IMR-90 (cell line): Measurements from ENCODE around the gene ATOSB. TPM values are rescaled to one million over a fixed set of nuclear protein-coding genes. Genes with fewer than 3 reads are reported as not detected.

ENCODE experiments used
- ATAC-seq: fragments of 200-7000 bp; cut with Tn5 transposase; 2 replicates; pipeline ENCODE4 v1.9.1; 2020; ENCODE audit warnings: low read depth, mild to moderate bottlenecking, moderate library complexity
- BruUV-seq: library from RNA; stranded (reverse); fragments of 400-500 nt; replicated peaks from 2 replicates; lab custom pipeline; 2021; lab: Mats Ljungman, UMichigan
- CTCF ChIA-PET: fragments of 300-600 bp; formaldehyde crosslinking; extraction: SDS; loops from one replicate; lab custom pipeline; 2021; ENCODE audit warnings: antibody characterized with exemption; lab: Yijun Ruan, JAX
- POLR2A ChIA-PET: fragments of 300-600 bp; sonication (Branson Sonifier 250); formaldehyde crosslinking; loops from one replicate; lab custom pipeline; 2022; ENCODE audit warnings: antibody characterized with exemption; ENCODE audit not compliant: unreplicated experiment; lab: Charles Lee
- DNase-seq: peaks from one replicate; pipeline ENCODE4 v3.0.0; 2013
- H2AFZ ChIP-seq: replicated peaks from 2 replicates; pipeline ENCODE3; 2013; ENCODE audit warnings: low read length, mild to moderate bottlenecking; ENCODE audit not compliant: poor library complexity
- H2AK5ac ChIP-seq: 2 replicates; pipeline ENCODE4 v1.6.1; 2013; ENCODE audit warnings: low read depth, low read length, inconsistent platforms
- H2AK9ac ChIP-seq: replicated peaks from 2 replicates; pipeline ENCODE3; 2013; ENCODE audit warnings: mild to moderate bottlenecking, low read depth, low read length, moderate library complexity; ENCODE audit not compliant: poor library complexity
- H2BK120ac ChIP-seq: 2 replicates; pipeline ENCODE4 v1.6.1; 2013; ENCODE audit warnings: low read depth, low read length, inconsistent platforms
- H2BK15ac ChIP-seq: 3 replicates; pipeline ENCODE4 v1.6.1; 2013; ENCODE audit warnings: low read depth, low read length, inconsistent platforms
- H2BK20ac ChIP-seq: 2 replicates; pipeline ENCODE4 v1.6.1; 2013; ENCODE audit warnings: low read depth, mild to moderate bottlenecking, inconsistent platforms, low read length, moderate library complexity
- H2BK5ac ChIP-seq: 2 replicates; pipeline ENCODE4 v1.6.1; 2013; ENCODE audit warnings: mild to moderate bottlenecking, low read depth, low read length, inconsistent platforms; ENCODE audit not compliant: poor library complexity, severe bottlenecking
- H3K14ac ChIP-seq: replicated peaks from 2 replicates; pipeline ENCODE4 v1.6.1; 2013; ENCODE audit warnings: low read depth, low read length, inconsistent platforms
- H3K18ac ChIP-seq: 2 replicates; pipeline ENCODE4 v1.6.1; 2013; ENCODE audit warnings: low read depth, low read length, control low read depth
- H3K23ac ChIP-seq: 2 replicates; pipeline ENCODE4 v1.6.1; 2013; ENCODE audit warnings: low read depth, low read length, inconsistent platforms
- H3K27ac ChIP-seq: 2 replicates; pipeline ENCODE4 v1.5.1; 2013; ENCODE audit warnings: mild to moderate bottlenecking, control low read depth, low read length; ENCODE audit not compliant: insufficient read depth
- H3K27me3 ChIP-seq: 2 replicates; pipeline ENCODE4 v1.6.1; 2013; ENCODE audit warnings: low read length; ENCODE audit not compliant: control insufficient read depth, insufficient read depth
- H3K36me3 ChIP-seq: 2 replicates; pipeline ENCODE4 v1.6.1; 2013; ENCODE audit warnings: low read length, mixed read lengths; ENCODE audit not compliant: control insufficient read depth, insufficient read depth
- H3K4ac ChIP-seq: 2 replicates; pipeline ENCODE4 v1.6.1; 2013; ENCODE audit warnings: low read depth, low read length, inconsistent platforms
- H3K4me1 ChIP-seq: 2 replicates; pipeline ENCODE4 v1.6.1; 2013; ENCODE audit warnings: low read length, mixed read lengths; ENCODE audit not compliant: control insufficient read depth, insufficient read depth
- H3K4me2 ChIP-seq: 2 replicates; pipeline ENCODE4 v1.6.1; 2013; ENCODE audit warnings: low read depth, mild to moderate bottlenecking, control low read depth, low read length, moderate library complexity
- H3K4me3 ChIP-seq: 2 replicates; pipeline ENCODE4 v1.5.1; 2013; ENCODE audit warnings: low read depth, mild to moderate bottlenecking, control low read depth, low read length, moderate library complexity; ENCODE audit not compliant: insufficient read depth
- H3K56ac ChIP-seq: 2 replicates; pipeline ENCODE4 v1.6.1; 2013; ENCODE audit warnings: low read length, inconsistent platforms; ENCODE audit not compliant: insufficient read depth; ENCODE audit errors: extremely low read depth
- H3K79me1 ChIP-seq, 2 experiments: 2 replicates each; pipeline ENCODE4 v1.6.1; 2013; ENCODE audit warnings: low read length in 2 of 2, inconsistent platforms in 1 of 2, low read depth in 1 of 2
- H3K9ac ChIP-seq: 2 replicates; pipeline ENCODE4 v1.6.1; 2013; ENCODE audit warnings: low read depth, low read length, control low read depth
- H3K9me1 ChIP-seq: 2 replicates; pipeline ENCODE4 v1.6.1; 2013; ENCODE audit warnings: low read length, inconsistent platforms; ENCODE audit not compliant: insufficient read depth
- H3K9me3 ChIP-seq: 2 replicates; pipeline ENCODE4 v1.6.1; 2013; ENCODE audit warnings: low read length; ENCODE audit not compliant: control insufficient read depth, insufficient read depth
- H4K20me1 ChIP-seq: 2 replicates; pipeline ENCODE4 v1.6.1; 2013; ENCODE audit warnings: low read length, inconsistent platforms; ENCODE audit not compliant: insufficient read depth
- H4K5ac ChIP-seq: 2 replicates; pipeline ENCODE4 v1.6.1; 2013; ENCODE audit warnings: mild to moderate bottlenecking, low read depth, low read length, control low read depth
- H4K8ac ChIP-seq, 2 experiments: 2 replicates each; pipeline ENCODE4 v1.6.1; 2013; ENCODE audit warnings: low read depth in 2 of 2, low read length in 2 of 2, control low read depth in 1 of 2, inconsistent platforms in 1 of 2
- H4K91ac ChIP-seq: 2 replicates; pipeline ENCODE4 v1.6.1; 2013; ENCODE audit warnings: low read depth, low read length, inconsistent platforms; ENCODE audit not compliant: insufficient read depth
- CEBPB ChIP-seq: IDR thresholded peaks from 2 replicates; pipeline ENCODE4 v1.6.1; 2012; ENCODE audit warnings: low read depth, low read length, improper control_type of control experiment
- CHD1 ChIP-seq: IDR thresholded peaks from 2 replicates; pipeline ENCODE4 v1.6.1; 2012; ENCODE audit warnings: low read depth, low read length, improper control_type of control experiment
- FOS ChIP-seq: fragments of 150-350 bp; IDR thresholded peaks from 2 replicates; pipeline ENCODE4 v1.6.1; 2016; ENCODE audit warnings: low read depth, low read length
- MAFK ChIP-seq: IDR thresholded peaks from 2 replicates; pipeline ENCODE4 v1.6.1; 2012; ENCODE audit warnings: low read depth, low read length, improper control_type of control experiment
- MAZ ChIP-seq: IDR thresholded peaks from 2 replicates; pipeline ENCODE4 v1.6.1; 2012; ENCODE audit warnings: low read depth, mild to moderate bottlenecking, low read length, improper control_type of control experiment, moderate library complexity, borderline replicate concordance
- NFE2L2 ChIP-seq: fragments of 150-350 bp; IDR thresholded peaks from 2 replicates; pipeline ENCODE4 v1.6.1; 2016; ENCODE audit warnings: low read depth, mild to moderate bottlenecking, low read length
- RAD21 ChIP-seq: IDR thresholded peaks from 2 replicates; pipeline ENCODE4 v1.6.1; 2012; ENCODE audit warnings: low read length, improper control_type of control experiment
- RCOR1 ChIP-seq: IDR thresholded peaks from 2 replicates; pipeline ENCODE4 v1.6.1; 2012; ENCODE audit warnings: mild to moderate bottlenecking, low read length, improper control_type of control experiment; ENCODE audit not compliant: insufficient replicate concordance
- RFX5 ChIP-seq: IDR thresholded peaks from 2 replicates; pipeline ENCODE4 v1.8.0; 2012; ENCODE audit warnings: low read depth, mild to moderate bottlenecking, low read length, moderate library complexity
- SMC3 ChIP-seq: fragments of 150-350 bp; IDR thresholded peaks from 2 replicates; pipeline ENCODE4 v1.6.1; 2016; ENCODE audit warnings: low read depth, mild to moderate bottlenecking, antibody characterized with exemption, low read length, moderate library complexity
- WGBS, 2 experiments: methylation state at CpG; one replicate each; pipeline versions ENCODE4 v1.1.5 to v1.1.7; 2013; ENCODE audit warnings: missing lambda C conversion rate in 2 of 2; ENCODE audit not compliant: insufficient read length in 1 of 2; ENCODE audit errors: extremely low coverage in 2 of 2; 5-methylcytosine and 5-hydroxymethylcytosine counted together
- dilution Hi-C: fragments of 300-500 bp; cut with HindIII; formaldehyde crosslinking; loops from one replicate; pipeline ENCODE4 v1.14.3; 2018; ENCODE audit warnings: low sequenced_read_pairs; ENCODE audit not compliant: unreplicated experiment
- in situ Hi-C: fragments of 300-500 bp; cut with MboI; formaldehyde crosslinking; loops from 3 replicates; pipeline ENCODE4 v1.14.3; 2019; ENCODE audit warnings: low sequenced_read_pairs, inconsistent platforms, mixed read lengths
- intact Hi-C: fragments of 100-400 bp; cut with micrococcal nuclease; formaldehyde crosslinking; loops from 2 replicates; pipeline ENCODE4 v1.10.0; 2022
- polyA plus RNA-seq, 3 experiments: library from polyadenylated mRNA; depleted of rRNA; stranded (reverse); fragments of >200 nt; gene quantifications; 2 replicates each; pipeline ENCODE4 v1.2.3, GENCODE V29; 2012; ENCODE audit warnings: low replicate concordance in 1 of 3
- total RNA-seq: library from RNA; depleted of rRNA; stranded (reverse); fragments of >200 nt; gene quantifications from 2 replicates; pipeline ENCODE4 v1.2.3, GENCODE V29; 2012
- TF ChIP-seq, protein P1 (sequence below): fragments of 150-350 bp; IDR thresholded peaks from 2 replicates; pipeline ENCODE4 v1.6.1; 2017; ENCODE audit warnings: mild to moderate bottlenecking, antibody characterized with exemption, low read length, low read depth
- TF ChIP-seq, protein P2 (sequence below): fragments of 150-350 bp; IDR thresholded peaks from 2 replicates; pipeline ENCODE4 v1.6.1; 2016; ENCODE audit warnings: low read depth, mild to moderate bottlenecking, low read length, moderate library complexity, borderline replicate concordance
- TF ChIP-seq, protein P3 (sequence below): conservative IDR thresholded peaks from 2 replicates; pipeline ENCODE4 v1.5.1; 2012; ENCODE audit warnings: mild to moderate bottlenecking, low read depth, low read length, improper control_type of control experiment

The ATOSB gene
- total and polyA plus RNA-seq, 2 of the 4 experiments (the other 2 are of a cell fraction), result 12.0 to 40.2 TPM

DNA sequence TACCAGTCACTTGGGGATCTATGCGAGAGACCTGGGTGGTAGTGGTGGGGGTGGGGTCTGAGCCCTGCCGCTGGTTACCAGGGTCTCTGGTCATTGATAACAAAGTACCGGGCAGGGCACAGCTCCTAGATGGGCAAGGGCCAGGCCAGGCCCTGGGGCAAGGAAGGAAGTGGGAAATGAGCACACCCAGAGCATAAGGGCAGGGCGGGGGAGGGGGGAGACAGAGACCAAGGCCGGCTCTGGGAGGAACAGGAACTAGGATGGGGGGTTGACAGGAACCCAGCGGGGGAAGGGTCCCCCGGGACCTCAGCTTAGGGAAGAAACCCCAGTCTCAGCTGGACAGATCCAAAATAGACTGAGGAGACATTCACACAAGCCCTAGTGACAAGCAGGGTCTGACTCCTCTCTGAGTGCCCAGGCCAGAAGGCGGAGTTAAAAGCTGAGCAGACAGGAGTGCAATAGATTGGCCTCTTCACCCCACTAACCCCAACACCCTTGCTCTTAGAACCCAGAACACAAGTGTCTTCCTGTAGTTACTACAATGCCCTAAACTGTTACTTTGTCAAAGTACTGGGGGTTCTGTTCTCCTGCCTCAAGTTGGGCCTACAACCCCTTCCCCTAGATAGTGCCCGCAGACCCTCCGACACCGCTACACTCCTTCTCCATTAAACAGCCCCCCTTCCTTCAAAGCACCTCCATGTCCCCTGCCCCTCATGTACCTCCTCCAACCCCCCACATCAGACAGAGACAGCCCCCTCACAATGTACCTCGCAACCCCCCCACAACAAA is 628 bp downstream of the ATOSB start:
- BruUV-seq, result no TSS peak
- DNase-seq, result no peak
- peaks cover 16 to 42% of the 10 kb centered on the region in 2 experiments; a peak in 3 of 4 replicates for H3K79me1 ChIP-seq
- TF ChIP-seq FOS (no peak), RCOR1 (no peak), RFX5 (no peak), CHD1 (no peak), NFE2L2 (no peak), CEBPB (no peak), SMC3 (no peak), RAD21 (no peak), MAFK (no peak), MAZ (no peak)
- TF ChIP-seq, protein P1, sequence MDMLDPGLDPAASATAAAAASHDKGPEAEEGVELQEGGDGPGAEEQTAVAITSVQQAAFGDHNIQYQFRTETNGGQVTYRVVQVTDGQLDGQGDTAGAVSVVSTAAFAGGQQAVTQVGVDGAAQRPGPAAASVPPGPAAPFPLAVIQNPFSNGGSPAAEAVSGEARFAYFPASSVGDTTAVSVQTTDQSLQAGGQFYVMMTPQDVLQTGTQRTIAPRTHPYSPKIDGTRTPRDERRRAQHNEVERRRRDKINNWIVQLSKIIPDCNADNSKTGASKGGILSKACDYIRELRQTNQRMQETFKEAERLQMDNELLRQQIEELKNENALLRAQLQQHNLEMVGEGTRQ, result no peak
- TF ChIP-seq, protein P2, sequence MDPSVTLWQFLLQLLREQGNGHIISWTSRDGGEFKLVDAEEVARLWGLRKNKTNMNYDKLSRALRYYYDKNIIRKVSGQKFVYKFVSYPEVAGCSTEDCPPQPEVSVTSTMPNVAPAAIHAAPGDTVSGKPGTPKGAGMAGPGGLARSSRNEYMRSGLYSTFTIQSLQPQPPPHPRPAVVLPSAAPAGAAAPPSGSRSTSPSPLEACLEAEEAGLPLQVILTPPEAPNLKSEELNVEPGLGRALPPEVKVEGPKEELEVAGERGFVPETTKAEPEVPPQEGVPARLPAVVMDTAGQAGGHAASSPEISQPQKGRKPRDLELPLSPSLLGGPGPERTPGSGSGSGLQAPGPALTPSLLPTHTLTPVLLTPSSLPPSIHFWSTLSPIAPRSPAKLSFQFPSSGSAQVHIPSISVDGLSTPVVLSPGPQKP, result no peak
- TF ChIP-seq, protein P3, sequence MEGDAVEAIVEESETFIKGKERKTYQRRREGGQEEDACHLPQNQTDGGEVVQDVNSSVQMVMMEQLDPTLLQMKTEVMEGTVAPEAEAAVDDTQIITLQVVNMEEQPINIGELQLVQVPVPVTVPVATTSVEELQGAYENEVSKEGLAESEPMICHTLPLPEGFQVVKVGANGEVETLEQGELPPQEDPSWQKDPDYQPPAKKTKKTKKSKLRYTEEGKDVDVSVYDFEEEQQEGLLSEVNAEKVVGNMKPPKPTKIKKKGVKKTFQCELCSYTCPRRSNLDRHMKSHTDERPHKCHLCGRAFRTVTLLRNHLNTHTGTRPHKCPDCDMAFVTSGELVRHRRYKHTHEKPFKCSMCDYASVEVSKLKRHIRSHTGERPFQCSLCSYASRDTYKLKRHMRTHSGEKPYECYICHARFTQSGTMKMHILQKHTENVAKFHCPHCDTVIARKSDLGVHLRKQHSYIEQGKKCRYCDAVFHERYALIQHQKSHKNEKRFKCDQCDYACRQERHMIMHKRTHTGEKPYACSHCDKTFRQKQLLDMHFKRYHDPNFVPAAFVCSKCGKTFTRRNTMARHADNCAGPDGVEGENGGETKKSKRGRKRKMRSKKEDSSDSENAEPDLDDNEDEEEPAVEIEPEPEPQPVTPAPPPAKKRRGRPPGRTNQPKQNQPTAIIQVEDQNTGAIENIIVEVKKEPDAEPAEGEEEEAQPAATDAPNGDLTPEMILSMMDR, result no peak

More for the DNA sequence above, 628 bp downstream of the ATOSB start:
- Histone ChIP-seq H3K27ac (peak overlapping the region; percentile 85), H2BK20ac (peak overlapping the region; percentile 57), H2AK5ac (peak overlapping the region; percentile 90), H3K36me3 (no peaks in the 10 kb centered on the region), H3K14ac (peak overlapping the region; percentile 94), H2AFZ (peak overlapping the region; percentile 91), H3K9me3 (no peaks in the 10 kb centered on the region), H2AK9ac (peak overlapping the region; percentile 99), H3K4me1 (peaks cover 22% of the 10 kb centered on the region), H3K4me3 (peak overlapping the region; percentile 88), H3K9ac (peak overlapping the region; percentile 80), H3K18ac (peak overlapping the region; percentile 18), H4K8ac (peak overlapping the region; percentile 76 to 77), H4K91ac (peak overlapping the region; percentile 94), H3K4ac (peak overlapping the region; percentile 86), H3K56ac (peak overlapping the region; percentile 84; the same call in 1 of the 2 replicates), H4K5ac (peak overlapping the region; percentile 76), H2BK15ac (peak overlapping the region; percentile 92; the same call in 2 of the 3 replicates), H4K20me1 (peaks cover 12% of the 10 kb centered on the region; the same call in 1 of the 2 replicates), H2BK120ac (peak overlapping the region; percentile 83), H3K23ac (peak overlapping the region; percentile 73), H3K4me2 (peak overlapping the region; percentile 98), H2BK5ac (peak overlapping the region; percentile 87), H3K27me3 (no peaks in the 10 kb centered on the region), H3K9me1 (peaks cover 6% of the 10 kb centered on the region)
- in situ Hi-C loops (loop anchor here (5.0 kb wide), 2 partner anchors 362 to 437 kb away; no protein-coding TSS in a partner anchor), intact Hi-C loops (loop anchor here (5.0 kb wide), 2 partner anchors 162 to 487 kb away; no protein-coding TSS in a partner anchor), dilution Hi-C loops (no loop called here)
- ChIA-PET CTCF (interaction anchor here (0.6 to 1.2 kb wide), 2 partner anchors 145 to 270 kb away, joined by 4 to 6 read pairs; no protein-coding TSS in a partner anchor), POLR2A (no interaction called here)
- ATAC-seq, result no peak
- 20% methylated on average over 3 of the region's 12 CpGs; no CpG with 5 or more reads in 1 of the 2 experiments for WGBS, 2 experiments
